Liver (tissue), 9 donors: ENCODE measurements around the gene ESRP2. TPM values are rescaled to one million over a fixed set of nuclear protein-coding genes. Genes with fewer than 3 reads are reported as not detected.

Source experiments
- DNase-seq: peaks from one replicate; pipeline ENCODE4 v3.0.0-alpha.2; 2017; ENCODE audit warnings: low spot score
- H3K27ac ChIP-seq, 2 donors: one replicate each; pipeline ENCODE4 v1.7.0; 2013; ENCODE audit warnings: inconsistent platforms in 2 of 2, low read length in 2 of 2, control low read depth in 1 of 2, low read depth in 1 of 2, mild to moderate bottlenecking in 1 of 2
- H3K27me3 ChIP-seq, 4 donors: one replicate each; pipeline versions ENCODE4 v1.6.1 to v1.7.0; 2013; ENCODE audit warnings: low read length in 3 of 4, inconsistent platforms in 1 of 4, mild to moderate bottlenecking in 1 of 4, moderate library complexity in 1 of 4; ENCODE audit not compliant: control insufficient read depth in 4 of 4, insufficient read depth in 4 of 4
- H3K36me3 ChIP-seq, 4 donors: one replicate each; pipeline versions ENCODE4 v1.6.1 to v1.7.0; 2013; ENCODE audit warnings: low read length in 3 of 4, mild to moderate bottlenecking in 3 of 4, low read depth in 1 of 4, moderate library complexity in 1 of 4; ENCODE audit not compliant: control insufficient read depth in 4 of 4, insufficient read depth in 3 of 4
- H3K4me1 ChIP-seq, 4 donors: one replicate each; pipeline versions ENCODE4 v1.6.1 to v1.7.0; 2013; ENCODE audit warnings: low read length in 3 of 4, mild to moderate bottlenecking in 3 of 4, moderate library complexity in 1 of 4; ENCODE audit not compliant: control insufficient read depth in 4 of 4, insufficient read depth in 4 of 4
- H3K4me3 ChIP-seq, 3 donors: one replicate each; pipeline versions ENCODE4 v1.6.1 to v1.7.0; 2013; ENCODE audit warnings: low read length in 3 of 3, control low read depth in 1 of 3, low read depth in 1 of 3, mild to moderate bottlenecking in 1 of 3
- H3K9ac ChIP-seq, 2 donors: one replicate each; pipeline ENCODE4 v1.7.0; 2013; ENCODE audit warnings: low read length in 2 of 2, mild to moderate bottlenecking in 2 of 2, moderate library complexity in 2 of 2, control low read depth in 1 of 2, low read depth in 1 of 2
- H3K9me3 ChIP-seq, 4 donors: one replicate each; pipeline versions ENCODE4 v1.6.1 to v1.7.0; 2013; ENCODE audit warnings: low read length in 3 of 4; ENCODE audit not compliant: control insufficient read depth in 4 of 4
- ATF3 ChIP-seq: IDR thresholded peaks from 2 replicates; pipeline ENCODE4 v1.6.1; 2016; ENCODE audit warnings: antibody characterized with exemption
- CTCF ChIP-seq: fragments of 150-350 bp; IDR thresholded peaks from 2 replicates; pipeline ENCODE4 v1.5.1; 2017; ENCODE audit warnings: improper control_type of control experiment, low read depth, low read length; ENCODE audit not compliant: missing input control
- EGR1 ChIP-seq, 2 donors: IDR thresholded peaks; 2 replicates each; pipeline ENCODE4 v1.6.1; 2016 to 2018; ENCODE audit warnings: antibody characterized with exemption in 2 of 2, low read depth in 2 of 2
- FOXA1 ChIP-seq: IDR thresholded peaks from 2 replicates; pipeline ENCODE4 v1.6.1; 2016; ENCODE audit warnings: antibody characterized with exemption
- HNF4A ChIP-seq, 2 donors: conservative IDR thresholded peaks; 2 replicates each; pipeline ENCODE4 v1.6.1; 2016; ENCODE audit warnings: antibody characterized with exemption in 2 of 2, mild to moderate bottlenecking in 2 of 2
- JUND ChIP-seq, 2 donors: IDR thresholded peaks; 2 replicates each; pipeline ENCODE4 v1.6.1; 2016; ENCODE audit warnings: antibody characterized with exemption in 2 of 2
- MAX ChIP-seq: IDR thresholded peaks from 2 replicates; pipeline ENCODE4 v1.6.1; 2016; ENCODE audit warnings: antibody characterized with exemption
- RAD21 ChIP-seq, 2 donors: IDR thresholded peaks; 2 replicates each; pipeline ENCODE4 v1.6.1; 2016; ENCODE audit warnings: antibody characterized with exemption in 2 of 2, mild to moderate bottlenecking in 2 of 2
- REST ChIP-seq: IDR thresholded peaks from 2 replicates; pipeline ENCODE4 v1.6.1; 2016; ENCODE audit warnings: antibody characterized with exemption, mild to moderate bottlenecking
- RXRA ChIP-seq, 2 donors: IDR thresholded peaks; 2 replicates each; pipeline ENCODE4 v1.6.1; 2017 to 2018; ENCODE audit warnings: antibody characterized with exemption in 2 of 2, mild to moderate bottlenecking in 1 of 2
- SP1 ChIP-seq: IDR thresholded peaks from 2 replicates; pipeline ENCODE4 v1.6.1; 2018; ENCODE audit warnings: antibody characterized with exemption, mild to moderate bottlenecking
- TAF1 ChIP-seq: conservative IDR thresholded peaks from 2 replicates; pipeline ENCODE4 v1.6.1; 2016; ENCODE audit warnings: antibody characterized with exemption, mild to moderate bottlenecking
- YY1 ChIP-seq: IDR thresholded peaks from 2 replicates; pipeline ENCODE4 v1.6.1; 2016; ENCODE audit warnings: antibody characterized with exemption, mild to moderate bottlenecking
- ZBTB33 ChIP-seq: IDR thresholded peaks from 2 replicates; pipeline ENCODE4 v1.6.1; 2016; ENCODE audit warnings: antibody characterized with exemption
- WGBS: extraction: QIAGEN DNeasy Blood & Tissue Kit; methylation state at CpG from one replicate; pipeline ENCODE4 v1.1.7; 2013; 5-methylcytosine and 5-hydroxymethylcytosine counted together
- polyA plus RNA-seq, 2 donors: library from polyadenylated mRNA; stranded (reverse) in 1 of 2; unstranded in 1 of 2; fragments of 200-250 nt in 1 of 2; fragments of >200 nt in 1 of 2; fragmentation: Nextera tagmentation in 1 of 2; extraction: Ambion mirVana in 1 of 2; gene quantifications; one replicate each; pipeline versions ENCODE4 v1.2.1 to v1.2.3, GENCODE V29; 2013 to 2015
- total RNA-seq, 2 donors: library from RNA; depleted of rRNA; stranded (reverse); fragments of >200 nt; gene quantifications; one replicate each; pipeline ENCODE4 v1.2.3, GENCODE V29; 2014
- donor health status: healthy.
- donor health status: healthy.
- donor health status: healthy.
- donor health status: healthy.
- donor health status: healthy.

ESRP2 gene
- total and polyA plus RNA-seq, 4 donors = 21.0 to 84.8 (median 45.7) TPM

GRCh38 chr16:68279726-68280558, 44.0 kb upstream of the ESRP2 start:
- Histone ChIP-seq H3K9ac (no peak overlapping the region), H3K36me3 (no peaks in the 10 kb centered on the region), H3K9me3 (no peaks in the 10 kb centered on the region), H3K4me1 (peaks cover 0 to under 1% (median 0%) of the 10 kb centered on the region in 4 donors), H3K4me3 (no peak overlapping the region), H3K27me3 (no peaks in the 10 kb centered on the region), H3K27ac (no peak overlapping the region)
- WGBS = 87% methylated on average over 13 of the region's 13 CpGs
- DNase-seq = no peak
- TF ChIP-seq TAF1 = no peak
- no peak for TF ChIP-seq EGR1 (IDR thresholded peaks at IDR 0.05; ENCODE audit: low read depth in 2 of 2)
- TF ChIP-seq YY1 = no peak
- no peak for TF ChIP-seq RAD21 (IDR thresholded peaks at IDR 0.05)
- no peak for TF ChIP-seq REST
- TF ChIP-seq RXRA (IDR thresholded peaks at IDR 0.05) = no peak

GRCh38 chr16:68276223-68276622, 40.3 kb upstream of the ESRP2 start:
- Histone ChIP-seq H3K4me1 (no peaks in the 10 kb centered on the region), H3K27ac (no peak overlapping the region)
- 86% methylated on average over 3 of the region's 3 CpGs for WGBS

More at GRCh38 chr16:68276223-68276622, 40.3 kb upstream of the ESRP2 start:
- no peak for DNase-seq
- no peaks in the 10 kb centered on the region for H3K27me3 ChIP-seq
- no peak overlapping the region for H3K4me3 ChIP-seq
- TF ChIP-seq ZBTB33 = no peak
- no peak for TF ChIP-seq HNF4A (conservative IDR thresholded peaks at IDR 0.05)
- no peak for TF ChIP-seq MAX
- no peak for TF ChIP-seq SP1
- no peak for TF ChIP-seq FOXA1
- no peak for TF ChIP-seq JUND (IDR thresholded peaks at IDR 0.05)
- no peak for TF ChIP-seq CTCF
- no peak for TF ChIP-seq ATF3
- no peak for TF ChIP-seq RXRA (IDR thresholded peaks at IDR 0.05)
- TF ChIP-seq TAF1 = no peak
- TF ChIP-seq YY1 = no peak
- no peak overlapping the region for H3K9ac ChIP-seq
- no peaks in the 10 kb centered on the region for H3K9me3 ChIP-seq
- no peaks in the 10 kb centered on the region for H3K36me3 ChIP-seq
